MCF 10A (cell line): ENCODE results near the gene ANKUB1. TPM values are rescaled to one million over a fixed set of nuclear protein-coding genes. Genes with fewer than 3 reads are reported as not detected.

Source experiments
- BruUV-seq: library from RNA; stranded (reverse); fragments of 400-500 nt; replicated peaks from 2 replicates; lab custom pipeline; 2021; lab: Mats Ljungman, UMichigan
- CTCF ChIA-PET: fragments of 300-600 bp; sonication (Branson Sonifier 250); formaldehyde crosslinking; extraction: SDS; loops from one replicate; lab custom pipeline; 2021; ENCODE audit warnings: antibody characterized with exemption, inconsistent platforms; lab: Yijun Ruan, JAX
- POLR2A ChIA-PET: fragments of 300-600, 350-650 bp; sonication (Branson Sonifier 250); formaldehyde crosslinking; extraction: SDS; loops from one replicate; lab custom pipeline; 2020; ENCODE audit warnings: antibody characterized with exemption, inconsistent platforms; lab: Yijun Ruan, JAX
- DNase-seq: peaks from one replicate; pipeline ENCODE4 v3.0.0-alpha.2; 2018; ENCODE audit not compliant: unreplicated experiment
- H3K27ac Mint-ChIP-seq: one replicate; pipeline ENCODE4 v1.8.0; 2022; ENCODE audit warnings: mild to moderate bottlenecking, low read depth, mixed read lengths; ENCODE audit not compliant: unreplicated experiment
- H3K27me3 Mint-ChIP-seq: one replicate; pipeline ENCODE4 v1.8.0; 2022; ENCODE audit warnings: mixed read lengths; ENCODE audit not compliant: insufficient read depth, unreplicated experiment
- H3K36me3 Mint-ChIP-seq: one replicate; pipeline ENCODE4 v1.8.0; 2022; ENCODE audit warnings: mild to moderate bottlenecking, moderate library complexity, mixed read lengths; ENCODE audit not compliant: insufficient read depth, unreplicated experiment
- H3K4me1 Mint-ChIP-seq: one replicate; pipeline ENCODE4 v1.8.0; 2022; ENCODE audit warnings: mixed read lengths; ENCODE audit not compliant: insufficient read depth, unreplicated experiment
- H3K4me3 Mint-ChIP-seq: one replicate; pipeline ENCODE4 v1.8.0; 2022; ENCODE audit warnings: mild to moderate bottlenecking, moderate library complexity, mixed read lengths; ENCODE audit not compliant: unreplicated experiment
- H3K9me3 Mint-ChIP-seq: one replicate; pipeline ENCODE4 v1.8.0; 2022; ENCODE audit warnings: mixed read lengths; ENCODE audit not compliant: unreplicated experiment
- intact Hi-C: fragments of 100-400 bp; cut with micrococcal nuclease; formaldehyde crosslinking; loops from 2 replicates; pipeline ENCODE4 v1.14.1; 2022
- total RNA-seq: library from RNA; stranded (reverse); gene quantifications from 2 replicates; pipeline ENCODE4 v1.2.3, GENCODE V29; 2022
- TF ChIP-seq, protein P1 (sequence below): fragments of 200-600 bp; IDR thresholded peaks from one replicate; pipeline ENCODE4 v1.8.0; 2022; ENCODE audit warnings: antibody characterized with exemption, mild to moderate bottlenecking; ENCODE audit not compliant: unreplicated experiment

The ANKUB1 gene
- total RNA-seq, 1 experiment from 2014 or later: not detected

DNA sequence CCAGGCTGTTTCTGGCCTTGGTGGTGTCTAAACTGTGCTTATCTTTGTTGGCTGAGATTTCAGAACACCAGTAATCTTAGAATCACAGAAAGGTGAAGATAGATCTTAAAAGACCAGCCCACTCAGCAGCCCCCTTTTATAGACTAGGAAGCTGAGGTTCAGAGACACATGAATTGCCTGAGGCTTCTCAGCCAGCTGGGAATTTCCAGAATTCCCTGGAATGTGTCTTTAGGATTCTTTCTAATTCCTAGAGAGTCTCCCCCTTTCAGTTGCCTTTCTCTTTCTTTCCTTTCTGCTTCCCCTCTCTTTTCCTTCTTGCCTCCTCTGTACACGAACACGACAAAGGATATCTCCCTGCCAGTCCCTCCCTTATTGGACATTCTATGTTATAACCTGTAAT lies 19.5 kb downstream of the ANKUB1 start:
- ChIA-PET POLR2A (interaction anchor here (1.4 to 1.6 kb wide), 2 partner anchors 10 to 20 kb away, joined by 3 to 5 read pairs; partner anchors contain the start of gene COMMD2), CTCF (interaction anchor here (0.6 to 14.9 kb wide), 25 partner anchors 7 to 982 kb away, joined by 3 to 307 read pairs (median 5); partner anchors contain the start of genes ANKUB1 and COMMD2)
- no TSS peak for BruUV-seq
- no peak for DNase-seq
- Mint-ChIP-seq H3K27me3 (no peaks in the 10 kb centered on the region), H3K4me1 (no peaks in the 10 kb centered on the region), H3K27ac (no peak overlapping the region), H3K9me3 (no peaks in the 10 kb centered on the region), H3K36me3 (no peaks in the 10 kb centered on the region), H3K4me3 (no peak overlapping the region)
- TF ChIP-seq, protein P1, sequence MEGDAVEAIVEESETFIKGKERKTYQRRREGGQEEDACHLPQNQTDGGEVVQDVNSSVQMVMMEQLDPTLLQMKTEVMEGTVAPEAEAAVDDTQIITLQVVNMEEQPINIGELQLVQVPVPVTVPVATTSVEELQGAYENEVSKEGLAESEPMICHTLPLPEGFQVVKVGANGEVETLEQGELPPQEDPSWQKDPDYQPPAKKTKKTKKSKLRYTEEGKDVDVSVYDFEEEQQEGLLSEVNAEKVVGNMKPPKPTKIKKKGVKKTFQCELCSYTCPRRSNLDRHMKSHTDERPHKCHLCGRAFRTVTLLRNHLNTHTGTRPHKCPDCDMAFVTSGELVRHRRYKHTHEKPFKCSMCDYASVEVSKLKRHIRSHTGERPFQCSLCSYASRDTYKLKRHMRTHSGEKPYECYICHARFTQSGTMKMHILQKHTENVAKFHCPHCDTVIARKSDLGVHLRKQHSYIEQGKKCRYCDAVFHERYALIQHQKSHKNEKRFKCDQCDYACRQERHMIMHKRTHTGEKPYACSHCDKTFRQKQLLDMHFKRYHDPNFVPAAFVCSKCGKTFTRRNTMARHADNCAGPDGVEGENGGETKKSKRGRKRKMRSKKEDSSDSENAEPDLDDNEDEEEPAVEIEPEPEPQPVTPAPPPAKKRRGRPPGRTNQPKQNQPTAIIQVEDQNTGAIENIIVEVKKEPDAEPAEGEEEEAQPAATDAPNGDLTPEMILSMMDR: no peak
- intact Hi-C loops: no loop called here

DNA sequence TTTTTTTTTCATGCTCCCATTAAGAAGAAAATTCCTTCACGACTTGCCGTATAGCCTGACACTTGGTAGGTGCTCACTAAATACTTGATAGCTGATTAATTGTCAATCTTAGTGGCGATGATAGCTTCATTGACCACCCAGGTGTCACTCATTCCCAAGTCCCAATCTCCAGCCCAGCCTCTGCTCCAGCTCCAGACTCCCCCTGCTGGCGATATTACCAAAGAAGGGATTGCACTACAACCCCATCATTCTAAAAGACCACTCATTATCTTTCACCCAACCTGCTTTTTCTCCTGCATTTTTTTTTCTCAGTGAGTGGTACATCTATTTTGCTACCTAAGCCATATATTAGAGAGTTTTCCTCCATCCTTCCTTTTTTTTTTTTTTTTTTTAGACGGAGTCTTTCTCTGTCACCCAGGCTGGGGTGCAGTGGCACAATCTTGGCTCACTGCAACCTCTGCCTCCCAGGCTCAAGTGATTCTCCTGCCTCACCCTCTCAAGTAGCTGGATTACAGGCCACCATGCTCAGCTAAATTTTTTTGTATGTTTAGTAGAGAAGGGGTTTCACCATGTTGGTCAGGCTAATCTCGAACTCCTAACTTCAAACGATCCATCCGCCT lies 20.6 kb downstream of the ANKUB1 start:
- DNase-seq: peak; percentile 56
- CTCF ChIA-PET: interaction anchor here (0.5 to 14.9 kb wide), 55 partner anchors 8 to 816 kb away, joined by 3 to 307 read pairs (median 5); partner anchors contain the start of gene COMMD2
- Mint-ChIP-seq H3K27ac (no peak overlapping the region), H3K36me3 (no peaks in the 10 kb centered on the region), H3K4me1 (no peaks in the 10 kb centered on the region), H3K27me3 (no peaks in the 10 kb centered on the region), H3K4me3 (no peak overlapping the region), H3K9me3 (no peaks in the 10 kb centered on the region)
- POLR2A ChIA-PET: interaction anchor here (0.7 to 1.6 kb wide), 4 partner anchors 9 to 831 kb away, joined by 3 to 5 read pairs (median 4); partner anchors contain the start of genes COMMD2 and SELENOT
- TF ChIP-seq, protein P1: peak; percentile 81
- intact Hi-C loops: loop anchor here (1.0 kb wide), 2 partner anchors 259 to 277 kb away; no protein-coding TSS in a partner anchor
- no TSS peak for BruUV-seq

DNA sequence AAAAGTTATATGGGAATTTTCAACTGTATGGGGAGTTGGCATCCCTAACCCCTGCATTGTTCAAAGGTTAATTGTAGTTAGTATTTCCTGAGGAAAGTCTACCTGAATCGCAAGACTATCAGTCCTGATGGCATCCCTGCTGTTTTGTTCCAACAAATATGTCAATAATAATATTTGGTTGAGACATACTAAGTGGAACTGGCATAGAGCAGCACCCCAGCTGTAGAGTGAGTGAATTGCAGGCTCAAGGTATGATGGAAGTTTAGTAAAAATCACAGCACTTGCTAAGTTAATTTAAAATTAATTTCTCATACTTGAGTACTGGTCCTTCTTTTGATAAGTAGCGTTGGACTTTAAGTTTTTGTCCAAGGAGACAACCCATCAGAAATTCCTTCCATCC lies 22.1 kb downstream of the ANKUB1 start:
- Mint-ChIP-seq H3K4me1 (no peaks in the 10 kb centered on the region), H3K4me3 (no peak overlapping the region), H3K27ac (no peak overlapping the region), H3K9me3 (no peaks in the 10 kb centered on the region), H3K36me3 (no peaks in the 10 kb centered on the region), H3K27me3 (no peaks in the 10 kb centered on the region)
- TF ChIP-seq, protein P1: no peak
- ChIA-PET POLR2A (interaction anchor here (1.2 to 1.7 kb wide), 2 partner anchors 38 to 41 kb away, joined by 5 read pairs; no protein-coding TSS in a partner anchor), CTCF (interaction anchor here (0.5 to 14.9 kb wide), 17 partner anchors 8 to 279 kb away, joined by 3 to 307 read pairs (median 8); partner anchors contain the start of gene COMMD2)
- intact Hi-C loops: no loop called here
- BruUV-seq: no TSS peak
- no peak for DNase-seq

DNA sequence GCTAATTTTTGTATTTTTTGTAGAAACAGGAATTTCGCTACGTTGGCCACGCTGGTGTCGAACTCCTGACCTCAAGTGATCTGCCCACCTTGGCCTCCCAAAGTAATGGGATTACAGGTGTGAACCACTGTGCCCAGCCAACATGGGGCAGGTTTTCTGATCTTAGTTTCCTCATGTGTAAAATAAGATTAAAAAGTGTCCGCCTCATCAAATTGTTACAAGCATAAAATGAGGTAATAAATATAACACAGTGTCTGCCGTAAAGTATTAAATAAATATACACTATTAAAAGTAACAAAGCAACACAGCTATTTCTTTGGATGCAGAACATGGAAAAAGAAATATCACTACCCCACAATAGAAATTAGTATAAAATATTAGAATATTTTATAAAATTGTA lies 23.6 kb downstream of the ANKUB1 start:
- Mint-ChIP-seq H3K4me1 (no peaks in the 10 kb centered on the region), H3K36me3 (no peaks in the 10 kb centered on the region), H3K4me3 (no peak overlapping the region), H3K27me3 (no peaks in the 10 kb centered on the region), H3K27ac (no peak overlapping the region), H3K9me3 (no peaks in the 10 kb centered on the region)
- ChIA-PET POLR2A (interaction anchor here (4.2 to 5.5 kb wide), 2 partner anchors 17 to 40 kb away, joined by 28 to 30 read pairs; partner anchors contain the start of gene COMMD2), CTCF (interaction anchor here (1.0 to 14.9 kb wide), 7 partner anchors 7 to 255 kb away, joined by 3 to 307 read pairs (median 29); partner anchors contain the start of gene COMMD2)
- intact Hi-C loops: loop anchor here (5.0 to 10.0 kb wide), 3 partner anchors 136 to 454 kb away; no protein-coding TSS in a partner anchor
- no peak for DNase-seq
- BruUV-seq: no TSS peak
- TF ChIP-seq, protein P1: no peak
